Measurements from ENCODE around the gene NAT10.
"Not testable (repeated sequence)": the region's sequence is repeated elsewhere in the genome, so short reads cannot be mapped to it uniquely, and the experiment has no call there.

NAT10 gene

GRCh38 chr11:34169686-34170085 lies 64.3 kb downstream of the NAT10 start:
- DNase-seq: no peak

GRCh38 chr11:34173050-34173449 lies 67.6 kb downstream of the NAT10 start:
- no peak for DNase-seq

GRCh38 chr11:34174412-34175041 lies 69.1 kb downstream of the NAT10 start:
- peak; percentile 84 to 94 (median 91) for DNase-seq

GRCh38 chr11:34175284-34176019 lies 70.0 kb downstream of the NAT10 start:
- no peak for DNase-seq

GRCh38 chr11:34176751-34177209 lies 71.4 kb downstream of the NAT10 start:
- DNase-seq: peak; percentile 26 to 65 (median 27)

GRCh38 chr11:34178209-34178821 lies 72.9 kb downstream of the NAT10 start:
- DNase-seq: peak; percentile 61 to 82 (median 76)

GRCh38 chr11:34179026-34179675 lies 73.7 kb downstream of the NAT10 start:
- no peak for DNase-seq

- peak; percentile 45 to 64 (median 48) for DNase-seq
Measured at GRCh38 chr11:34180040-34180813, 74.8 kb downstream of the NAT10 start.

- not testable (repeated sequence) for DNase-seq
Measured at GRCh38 chr11:34180814-34181165, 75.4 kb downstream of the NAT10 start.

GRCh38 chr11:34181251-34181650 lies 75.8 kb downstream of the NAT10 start:
- DNase-seq: peak; percentile 36 to 59 (median 57)

GRCh38 chr11:34181856-34182405 lies 76.5 kb downstream of the NAT10 start:
- no peak for DNase-seq

GRCh38 chr11:34182425-34182824 lies 77.0 kb downstream of the NAT10 start:
- no peak for DNase-seq

- DNase-seq: no peak
Measured at GRCh38 chr11:34182921-34183685, 77.7 kb downstream of the NAT10 start.

- no peak for DNase-seq
Measured at GRCh38 chr11:34183848-34184391, 78.5 kb downstream of the NAT10 start.

- DNase-seq: no peak
Measured at GRCh38 chr11:34184505-34185015, 79.1 kb downstream of the NAT10 start.

GRCh38 chr11:34185926-34186841 lies 80.8 kb downstream of the NAT10 start:
- DNase-seq: no peak

GRCh38 chr11:34188181-34188580 lies 82.8 kb downstream of the NAT10 start:
- DNase-seq: no peak

- no peak for DNase-seq
Measured at GRCh38 chr11:34189191-34189590, 83.8 kb downstream of the NAT10 start.

GRCh38 chr11:34190192-34191139 lies 85.0 kb downstream of the NAT10 start:
- no peak for DNase-seq
